Cardiac fibroblast (primary cell): Measurements from ENCODE around the gene HRH3.

Source experiments
- DNase-seq, 2 donors: peaks; one replicate each; pipeline versions ENCODE4 v3.0.0 to v3.0.0-alpha.2; 2010; ENCODE audit warnings: low read depth in 2 of 2
- H3K4me3 ChIP-seq, 2 donors: replicated peaks in 1 of 2; 1 replicate in 1 of 2; 2 replicates in 1 of 2; pipeline ENCODE4 v1.5.1; 2011; ENCODE audit warnings: low read depth in 2 of 2, low read length in 2 of 2, mild to moderate bottlenecking in 2 of 2, moderate library complexity in 1 of 2
- TF ChIP-seq, protein P1 (sequence below): IDR thresholded peaks from one replicate; pipeline ENCODE4 v1.5.1; 2011; ENCODE audit warnings: low read depth, mild to moderate bottlenecking, low read length, inconsistent platforms

The HRH3 gene

DNA sequence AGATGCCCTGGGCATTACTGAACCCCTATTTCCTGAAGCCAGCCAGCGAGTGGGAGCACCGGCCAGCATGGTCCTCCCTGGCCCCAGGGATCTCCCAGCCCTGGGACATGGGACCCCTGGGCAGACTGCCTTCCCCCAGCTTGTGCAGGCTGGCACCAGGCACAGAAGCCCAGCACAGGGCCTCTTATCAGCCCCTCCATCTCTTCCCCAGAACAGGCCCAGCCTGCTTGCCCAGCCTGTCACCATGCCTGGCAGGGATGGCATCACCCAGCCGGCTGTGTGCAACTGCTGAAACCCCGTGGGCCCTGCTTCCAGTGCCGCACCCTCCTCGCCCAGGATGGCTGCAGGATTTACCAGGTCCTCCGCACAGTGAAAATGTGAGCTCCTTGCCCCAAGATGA lies 12.1 kb upstream of the HRH3 start:
- no peak for DNase-seq
- TF ChIP-seq, protein P1, sequence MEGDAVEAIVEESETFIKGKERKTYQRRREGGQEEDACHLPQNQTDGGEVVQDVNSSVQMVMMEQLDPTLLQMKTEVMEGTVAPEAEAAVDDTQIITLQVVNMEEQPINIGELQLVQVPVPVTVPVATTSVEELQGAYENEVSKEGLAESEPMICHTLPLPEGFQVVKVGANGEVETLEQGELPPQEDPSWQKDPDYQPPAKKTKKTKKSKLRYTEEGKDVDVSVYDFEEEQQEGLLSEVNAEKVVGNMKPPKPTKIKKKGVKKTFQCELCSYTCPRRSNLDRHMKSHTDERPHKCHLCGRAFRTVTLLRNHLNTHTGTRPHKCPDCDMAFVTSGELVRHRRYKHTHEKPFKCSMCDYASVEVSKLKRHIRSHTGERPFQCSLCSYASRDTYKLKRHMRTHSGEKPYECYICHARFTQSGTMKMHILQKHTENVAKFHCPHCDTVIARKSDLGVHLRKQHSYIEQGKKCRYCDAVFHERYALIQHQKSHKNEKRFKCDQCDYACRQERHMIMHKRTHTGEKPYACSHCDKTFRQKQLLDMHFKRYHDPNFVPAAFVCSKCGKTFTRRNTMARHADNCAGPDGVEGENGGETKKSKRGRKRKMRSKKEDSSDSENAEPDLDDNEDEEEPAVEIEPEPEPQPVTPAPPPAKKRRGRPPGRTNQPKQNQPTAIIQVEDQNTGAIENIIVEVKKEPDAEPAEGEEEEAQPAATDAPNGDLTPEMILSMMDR: no peak

DNA sequence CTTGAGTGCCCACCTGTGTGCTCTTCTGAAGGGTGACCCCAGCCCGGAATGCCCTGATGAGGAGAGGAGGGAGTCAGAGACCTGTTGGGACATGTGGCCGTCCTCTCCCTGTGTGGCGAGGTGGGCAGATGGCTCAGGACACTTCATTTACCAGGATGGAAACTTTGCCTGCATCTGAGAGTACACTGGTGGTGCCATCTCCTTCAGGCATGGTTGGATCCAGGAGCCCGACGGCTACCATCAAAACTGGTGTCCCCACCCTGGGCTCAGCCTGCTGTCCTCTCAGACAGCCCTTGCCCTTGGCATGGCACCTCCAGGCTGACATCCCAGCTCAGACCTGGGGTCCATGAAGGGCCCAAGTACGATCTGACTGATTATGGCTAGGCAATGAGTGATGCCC lies 11.2 kb upstream of the HRH3 start:
- no peak overlapping the region for H3K4me3 ChIP-seq
- DNase-seq: no peak
- TF ChIP-seq, protein P1: no peak

More for the DNA sequence above, 12.1 kb upstream of the HRH3 start:
- no peak overlapping the region for H3K4me3 ChIP-seq

DNA sequence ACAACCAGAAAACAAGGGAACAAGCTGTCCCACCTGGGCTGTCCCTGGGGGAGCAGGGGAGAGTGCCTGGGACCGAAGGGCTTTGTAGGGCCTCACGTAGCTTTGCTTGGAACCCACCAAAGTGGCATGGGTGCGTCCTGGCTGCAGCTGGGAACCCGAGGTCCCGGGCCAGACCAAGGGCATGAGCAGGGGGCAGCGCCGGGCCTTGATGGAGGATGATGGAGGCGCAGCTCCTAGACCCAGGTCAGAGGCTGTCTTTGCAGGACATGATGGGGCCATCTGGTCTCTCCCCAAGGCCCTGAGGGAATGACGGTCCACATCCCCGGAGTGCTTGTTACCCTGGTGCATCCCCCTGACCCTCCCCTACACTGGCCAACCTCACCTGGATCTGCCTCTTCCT lies 10.6 kb upstream of the HRH3 start:
- H3K4me3 ChIP-seq: no peak overlapping the region
- DNase-seq: no peak
- TF ChIP-seq, protein P1: no peak

DNA sequence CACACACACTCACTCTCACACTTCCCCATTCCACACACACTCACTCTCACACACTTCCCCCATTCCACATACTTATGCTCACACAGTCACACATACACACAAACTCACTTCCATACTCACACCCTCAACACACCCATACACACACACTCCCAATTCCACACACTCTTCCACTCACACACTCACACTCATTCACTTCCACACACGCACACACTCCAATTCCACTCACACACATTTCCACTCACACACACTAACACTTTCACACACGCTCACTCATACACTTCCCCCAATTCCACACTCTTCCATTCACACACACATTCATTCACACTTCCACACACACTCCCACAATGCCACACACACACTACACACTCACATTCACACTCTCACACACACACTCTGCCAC lies 10.2 kb upstream of the HRH3 start:
- no peak overlapping the region for H3K4me3 ChIP-seq
- no peak for DNase-seq
- TF ChIP-seq, protein P1: no peak

DNA sequence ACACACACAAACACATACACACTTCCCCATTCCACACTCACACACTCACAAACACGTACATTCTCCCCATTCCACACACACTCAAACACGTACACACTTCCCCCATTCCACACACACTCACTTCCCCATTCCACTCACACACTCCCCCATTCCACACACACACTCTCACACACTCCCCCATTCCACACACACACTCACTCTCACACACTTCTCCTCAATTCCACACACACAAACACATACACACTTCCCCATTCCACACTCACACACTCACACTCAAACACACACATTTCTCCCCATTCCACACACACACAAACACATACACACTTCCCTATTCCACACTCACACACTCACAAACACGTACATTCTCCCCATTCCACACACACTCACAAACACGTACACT lies 9.6 kb upstream of the HRH3 start:
- TF ChIP-seq, protein P1: no peak
- H3K4me3 ChIP-seq: no peak overlapping the region
- no peak for DNase-seq

DNA sequence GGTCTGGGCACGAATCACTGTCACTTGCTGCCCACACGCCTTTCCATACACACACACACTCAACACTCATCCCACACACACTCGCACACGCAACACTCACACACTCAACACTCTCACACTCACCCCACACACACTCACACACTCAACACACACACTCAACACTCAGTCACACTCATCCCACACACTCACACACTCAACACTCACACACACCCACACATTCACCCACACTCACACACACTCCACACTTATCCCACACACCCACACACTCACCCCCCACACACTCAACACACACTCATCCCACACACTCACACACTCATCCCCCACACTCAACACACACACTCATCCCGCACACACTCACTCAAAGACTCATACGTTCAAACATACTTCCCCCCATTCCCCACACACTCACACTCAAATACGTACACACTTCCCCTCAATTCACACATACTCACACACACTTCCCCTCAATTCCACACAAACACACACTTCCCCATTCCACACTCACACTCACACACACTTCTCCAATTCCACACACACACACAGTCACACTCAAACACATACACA lies 9.0 kb upstream of the HRH3 start:
- TF ChIP-seq, protein P1: no peak
- no peak for DNase-seq
- no peak overlapping the region for H3K4me3 ChIP-seq
